GM19239 (cell line): ENCODE results near the gene MSH5.
"Not testable (repeated sequence)": the region's sequence is repeated elsewhere in the genome, so short reads cannot be mapped to it uniquely, and the experiment has no call there.

Experiments
- DNase-seq: peaks from one replicate; pipeline ENCODE4 v3.0.0; 2011; ENCODE audit warnings: low spot score; ENCODE audit not compliant: insufficient read length
- FAIRE-seq: peaks from 2 replicates; lab custom pipeline; 2011; peaks lifted over from hg19 to GRCh38; lab: Jason Lieb, UNC

MSH5 gene

DNA sequence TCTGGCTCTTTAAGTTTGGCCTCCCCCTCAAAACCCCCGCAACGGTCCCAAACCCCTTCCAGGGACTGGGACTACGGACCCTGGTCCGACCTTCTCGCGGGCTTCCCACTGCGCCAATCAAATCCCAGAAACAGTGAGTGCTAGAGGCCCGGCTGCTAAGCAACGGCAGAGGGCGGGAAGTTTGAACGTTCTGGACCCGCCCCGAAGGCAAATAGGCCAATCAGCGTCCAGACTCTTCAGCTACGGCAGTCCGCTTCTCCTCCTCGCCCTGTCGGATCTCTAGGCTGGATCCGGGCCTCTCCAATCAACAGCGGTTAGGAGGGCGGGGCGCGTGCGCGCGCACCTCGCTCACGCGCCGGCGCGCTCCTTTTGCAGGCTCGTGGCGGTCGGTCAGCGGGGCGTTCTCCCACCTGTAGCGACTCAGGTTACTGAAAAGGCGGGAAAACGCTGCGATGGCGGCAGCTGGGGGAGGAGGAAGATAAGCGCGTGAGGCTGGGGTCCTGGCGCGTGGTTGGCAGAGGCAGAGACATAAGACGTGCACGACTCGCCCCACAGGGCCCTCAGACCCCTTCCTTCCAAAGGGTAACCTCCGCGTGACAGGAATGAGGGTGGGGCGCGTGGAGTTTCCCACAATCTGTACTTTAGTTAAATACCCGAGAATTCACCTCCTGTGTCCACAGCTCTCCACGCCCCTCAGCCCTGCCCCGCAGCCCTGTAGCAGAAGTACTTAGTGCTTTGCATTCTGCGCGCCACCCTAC lies at the start of gene MSH5:
MSH5 (plus strand) TSS at position 367 of the 758 bp plus-strand sequence. CDS start 462 bp downstream, outside the sequence.
- FAIRE-seq (peak; percentile 96), DNase-seq (peak; percentile 83)

DNA sequence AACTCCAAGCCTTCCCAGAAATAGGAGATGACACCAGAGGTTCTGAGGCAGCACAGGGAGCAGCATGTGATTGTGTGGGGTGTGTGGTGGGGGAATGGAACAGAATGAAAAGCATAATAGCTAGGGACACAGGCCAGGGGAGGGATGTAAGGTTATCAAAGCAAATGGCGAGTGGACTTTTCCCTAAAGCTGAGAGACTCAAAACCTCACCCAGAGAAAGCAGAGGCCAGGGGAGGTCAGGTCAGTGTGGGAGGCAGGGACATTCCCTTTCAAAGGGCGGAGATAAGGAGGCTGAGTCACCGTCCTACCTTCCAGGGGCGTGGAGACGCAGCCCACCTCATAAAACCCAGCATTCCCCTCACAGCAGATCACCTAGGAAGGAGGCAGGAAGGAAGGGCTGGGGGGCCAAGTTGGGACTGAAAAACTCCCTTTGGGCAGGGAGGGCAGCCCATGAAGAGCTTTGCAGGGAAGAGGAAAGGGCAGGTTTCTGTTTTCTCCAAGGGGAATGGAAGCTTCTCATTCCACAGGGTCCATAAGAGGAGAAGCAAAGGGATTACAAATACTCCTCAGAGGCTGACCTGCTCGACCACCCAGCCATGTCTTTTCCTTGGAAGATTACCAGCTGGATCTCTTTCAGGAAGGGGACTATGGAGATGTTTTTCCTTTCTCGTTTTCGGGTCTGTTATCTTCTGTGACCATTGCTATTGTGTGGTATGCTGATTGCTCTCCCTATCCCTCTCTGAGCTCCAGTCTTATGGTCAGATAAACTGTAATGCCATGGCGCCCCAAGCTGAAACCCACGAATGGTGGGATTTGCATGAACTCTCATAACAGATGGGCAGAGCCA lies 49.4 kb upstream of the MSH5 start:
- no peak for FAIRE-seq
- no peak for DNase-seq

DNA sequence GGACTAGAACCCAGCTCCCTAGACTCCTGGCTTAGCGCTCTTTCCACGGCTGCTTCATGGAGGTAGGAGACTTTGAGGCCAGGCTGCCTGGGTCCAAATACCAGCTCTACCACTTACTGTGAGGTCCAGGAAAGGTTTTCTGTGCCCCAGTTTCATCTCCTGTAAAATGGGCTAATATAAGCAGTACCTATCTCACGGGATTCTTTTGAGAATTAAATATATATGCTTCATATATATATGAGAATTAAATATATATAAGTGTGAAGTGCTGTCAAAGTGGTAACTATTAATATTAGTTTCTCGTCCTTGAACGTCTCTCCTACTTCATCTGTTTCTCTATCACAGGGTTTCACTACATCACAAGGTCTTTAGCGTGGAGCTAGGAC lies 48.7 kb upstream of the MSH5 start:
- FAIRE-seq = no peak
- DNase-seq = no peak

DNA sequence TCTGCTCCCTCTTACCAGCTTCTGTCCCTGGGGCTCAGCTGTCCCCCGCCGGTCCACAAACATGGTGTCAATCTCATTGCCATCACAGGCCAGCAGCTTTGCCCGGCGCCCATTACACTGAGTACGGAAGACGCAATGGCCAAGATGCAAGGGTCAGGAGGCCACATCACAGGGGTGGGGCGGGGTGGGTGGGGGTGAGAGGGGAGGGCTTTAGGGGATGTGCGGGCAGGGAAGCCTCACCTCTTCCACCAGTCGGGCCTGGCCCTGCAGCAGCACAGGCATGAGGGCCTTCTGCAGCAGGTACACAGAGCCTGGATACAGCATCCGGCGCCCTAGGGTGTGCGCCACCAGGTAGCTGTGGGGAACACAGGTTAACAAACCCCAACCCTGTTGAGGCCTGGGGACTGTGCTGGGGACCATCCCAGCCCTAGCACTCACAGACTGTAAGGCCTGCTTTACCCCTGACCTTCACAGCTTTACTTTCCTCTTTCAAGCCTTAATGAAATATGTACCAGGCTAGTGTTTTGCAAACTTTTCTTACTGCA lies 48.2 kb upstream of the MSH5 start:
- FAIRE-seq (no peak), DNase-seq (no peak)

DNA sequence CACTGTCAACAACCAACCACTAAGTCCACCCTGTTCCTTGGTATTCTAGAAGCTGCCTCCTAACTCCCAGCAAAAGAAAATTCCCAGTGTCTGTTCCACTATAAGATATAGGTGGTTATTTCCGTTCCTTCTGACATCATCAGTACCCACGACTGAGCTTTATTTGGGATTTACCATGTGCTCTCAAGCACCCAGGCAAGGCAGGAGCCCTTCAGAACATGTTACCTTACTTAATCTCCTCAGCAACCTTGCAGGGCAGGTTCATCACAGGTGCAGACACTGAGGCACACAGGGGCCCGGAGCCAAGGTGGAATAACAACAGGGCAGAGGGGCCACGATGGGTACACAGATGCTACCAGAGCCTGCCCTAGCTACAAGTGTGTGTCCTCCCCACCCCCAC lies 47.5 kb upstream of the MSH5 start:
- FAIRE-seq (no peak), DNase-seq (no peak)

DNA sequence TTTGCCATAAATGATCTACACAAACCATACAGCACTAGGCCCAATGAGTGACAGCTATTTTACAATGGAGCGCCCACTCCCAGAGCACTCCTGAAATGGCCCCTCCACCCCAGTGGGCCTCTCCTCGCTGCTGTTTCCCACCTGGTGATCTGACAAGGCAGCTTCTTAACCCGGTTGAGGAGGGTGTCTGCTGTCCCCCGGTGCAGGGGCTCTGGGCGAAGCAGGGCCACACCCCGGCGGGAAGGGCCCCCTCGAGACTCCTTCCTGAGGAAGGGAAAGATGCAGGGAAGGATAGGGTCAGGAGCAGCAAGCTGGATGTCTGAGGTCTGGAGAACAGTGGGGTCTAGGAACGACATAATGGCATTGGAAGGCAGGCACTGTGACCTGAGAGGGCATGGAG lies 46.9 kb upstream of the MSH5 start:
- FAIRE-seq (no peak), DNase-seq (no peak)

DNA sequence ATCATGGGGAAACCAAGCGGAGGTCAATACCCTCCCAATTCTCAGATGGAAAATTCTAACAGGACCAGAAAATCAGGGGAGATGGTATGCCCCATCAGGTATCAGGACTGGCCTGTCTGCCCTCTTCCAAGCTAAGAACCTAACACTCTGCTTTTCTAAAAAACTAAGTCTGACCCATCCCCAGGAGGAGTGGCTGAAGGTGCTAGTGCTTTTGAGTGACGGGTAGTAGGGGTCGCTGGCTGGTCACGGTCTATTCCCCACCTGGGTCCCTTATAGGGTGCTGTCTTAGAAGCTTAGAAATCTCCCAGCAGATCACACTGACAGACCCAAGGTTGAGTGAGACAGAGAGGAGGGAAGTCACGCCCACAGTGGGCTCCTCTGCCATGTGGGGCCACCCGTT lies 46.3 kb upstream of the MSH5 start:
- FAIRE-seq (no peak), DNase-seq (no peak)

DNA sequence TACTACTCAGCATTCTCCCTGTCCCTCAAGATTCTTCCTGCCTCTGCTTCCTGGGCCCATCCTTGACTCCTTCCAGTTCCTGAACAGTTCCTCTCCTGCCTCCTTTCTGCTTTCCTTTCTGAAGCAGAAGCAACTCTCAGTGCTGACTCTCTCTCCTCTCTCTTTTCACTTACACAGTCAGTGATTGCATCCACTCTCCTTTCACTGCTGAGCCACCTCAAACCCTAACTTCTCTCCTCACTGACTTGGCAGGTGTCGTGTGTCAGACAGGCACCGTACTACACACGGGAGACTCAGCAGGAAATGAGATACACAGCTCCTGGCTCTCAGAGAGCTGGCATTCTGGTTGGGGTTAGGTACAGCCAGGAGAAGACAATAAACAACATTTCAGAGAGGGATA lies 42.2 kb upstream of the MSH5 start:
- DNase-seq (no peak), FAIRE-seq (no peak)

DNA sequence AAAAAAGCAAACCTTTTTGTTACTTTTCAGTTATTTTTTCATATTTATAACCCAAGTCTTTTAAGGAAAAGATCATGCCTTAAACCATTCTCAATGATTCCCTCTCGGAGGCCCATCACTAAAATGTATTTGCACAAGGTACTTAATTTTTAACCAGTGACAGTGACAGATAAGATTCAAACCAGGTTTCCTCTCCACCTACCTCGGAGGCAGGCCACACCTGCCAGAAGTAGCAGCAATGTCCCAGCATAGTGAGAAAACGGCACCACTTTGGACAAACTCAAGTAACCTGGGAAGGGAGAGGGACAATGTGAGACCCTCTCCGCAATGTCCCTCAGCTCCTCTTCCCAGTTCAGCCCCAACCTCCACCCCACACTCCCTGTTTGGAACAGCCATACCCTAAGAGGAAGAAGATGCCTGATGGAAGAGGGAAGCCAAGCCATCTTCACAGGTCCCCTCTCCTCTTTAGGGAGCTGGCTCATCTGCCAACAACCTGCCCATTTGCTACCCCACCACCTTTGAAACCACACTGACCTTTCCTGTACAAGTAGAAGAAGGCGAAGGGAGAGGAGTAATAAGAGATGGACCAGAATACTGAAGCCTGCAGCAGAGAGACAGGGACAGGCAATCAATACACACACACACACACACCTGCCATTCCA lies 38.9 kb upstream of the MSH5 start:
- no peak for DNase-seq
- FAIRE-seq = no peak

DNA sequence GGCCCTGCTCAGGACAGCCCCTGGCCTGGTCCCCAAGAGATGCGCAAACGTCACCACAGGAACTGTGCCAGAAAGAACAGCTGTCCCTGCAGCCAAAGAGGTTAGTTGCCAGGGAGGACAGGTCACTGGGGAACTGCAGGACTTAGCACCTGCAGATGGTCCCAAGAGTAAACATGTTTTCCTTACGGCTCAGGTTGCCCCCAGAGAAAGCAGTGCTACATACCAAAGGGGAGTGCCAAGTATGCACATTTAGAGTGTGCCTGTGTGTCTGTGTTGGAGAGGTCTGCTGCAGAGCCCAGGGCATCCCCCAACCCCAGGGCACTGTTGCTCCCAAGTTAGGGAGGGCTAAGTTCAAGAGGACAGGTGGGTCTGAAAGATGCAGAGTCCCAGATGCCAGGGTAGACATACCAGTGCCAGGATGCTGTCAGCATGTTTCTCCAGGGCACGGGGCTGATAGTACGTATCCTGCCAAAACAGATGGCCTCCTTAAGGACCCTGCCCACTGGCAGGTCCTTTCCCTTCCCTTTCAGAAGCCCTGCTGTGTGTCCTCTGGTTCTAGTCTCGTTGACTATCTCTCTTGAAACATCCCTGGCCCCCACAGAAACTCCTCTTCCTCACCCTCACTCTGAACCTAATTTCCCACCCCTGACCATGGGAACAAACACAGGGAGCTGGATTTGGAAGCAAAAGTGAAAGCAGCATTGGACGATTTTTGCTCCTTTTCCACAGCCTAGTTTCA lies 38.0 kb upstream of the MSH5 start:
- FAIRE-seq = peak; percentile 31
- no peak for DNase-seq

DNA sequence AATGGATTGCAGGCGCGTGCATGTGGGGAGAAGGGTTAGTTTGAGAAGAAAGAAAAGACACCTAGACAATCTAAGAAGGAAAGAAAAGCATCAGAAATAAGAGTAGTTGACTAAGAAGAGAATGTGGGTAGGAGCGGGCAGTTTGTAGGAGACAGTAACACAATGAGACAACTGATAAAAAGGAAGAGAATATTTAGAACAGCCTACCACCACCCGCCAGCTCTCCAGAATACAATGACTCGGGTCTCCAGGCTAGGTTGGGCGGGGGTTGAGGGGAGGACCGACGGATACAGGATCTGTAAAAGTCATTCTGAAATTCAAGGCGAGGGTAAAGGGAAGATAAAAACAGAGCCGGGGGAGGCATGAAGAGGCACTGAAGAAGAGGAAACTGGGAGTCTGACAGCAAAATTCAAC lies 37.4 kb upstream of the MSH5 start:
- FAIRE-seq (peak; percentile 4), DNase-seq (no peak)

DNA sequence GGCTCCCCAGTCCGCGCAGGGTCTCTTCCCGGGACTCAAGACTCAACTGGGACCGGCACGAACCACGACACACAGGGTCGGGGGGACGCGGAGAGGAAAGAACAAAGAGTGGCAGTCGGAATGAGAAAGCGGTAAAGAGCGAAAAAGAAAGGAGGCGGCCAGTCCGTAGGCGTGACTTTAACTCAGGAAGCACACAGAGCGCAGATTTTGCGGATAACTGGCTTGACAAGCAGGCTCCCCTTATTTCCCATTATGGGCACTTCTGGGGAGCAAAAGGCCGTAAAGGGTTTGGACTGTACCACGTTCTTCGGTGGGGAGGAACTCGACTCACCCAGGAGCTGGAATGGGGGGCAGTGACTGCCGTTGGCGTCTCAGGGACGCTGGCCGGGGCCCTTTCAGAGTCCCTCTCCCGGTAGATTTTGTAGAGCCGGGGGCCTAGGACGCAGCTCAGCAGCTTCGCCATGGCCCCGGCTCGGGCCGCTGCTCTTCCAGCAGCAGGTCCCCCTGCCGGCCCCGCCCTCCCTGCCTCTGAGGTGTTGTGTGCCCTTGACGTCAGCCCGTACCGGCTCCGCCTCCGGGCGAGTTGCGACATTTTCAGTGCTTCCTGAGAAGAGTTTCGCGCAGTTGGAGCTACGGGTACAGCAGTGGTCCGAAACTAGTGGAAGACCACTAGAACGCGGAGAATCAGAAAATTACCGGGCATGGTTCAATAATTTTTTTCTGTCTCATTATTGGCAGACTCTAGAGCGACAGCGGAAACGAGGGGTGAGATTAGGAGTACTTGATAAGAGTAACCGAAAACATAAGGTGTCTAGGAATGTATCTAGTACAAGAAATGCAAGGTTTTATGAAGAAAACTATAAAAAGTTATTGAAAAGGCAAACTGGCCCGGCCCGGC lies 36.7 kb upstream of the MSH5 start, which contains the start of gene ABHD16A:
ABHD16A (minus strand) TSS at position 506 of the 898 bp plus-strand sequence; CDS start at position 463, 43 bp downstream.
- peak; percentile 97 for DNase-seq
- peak; percentile 97 for FAIRE-seq

DNA sequence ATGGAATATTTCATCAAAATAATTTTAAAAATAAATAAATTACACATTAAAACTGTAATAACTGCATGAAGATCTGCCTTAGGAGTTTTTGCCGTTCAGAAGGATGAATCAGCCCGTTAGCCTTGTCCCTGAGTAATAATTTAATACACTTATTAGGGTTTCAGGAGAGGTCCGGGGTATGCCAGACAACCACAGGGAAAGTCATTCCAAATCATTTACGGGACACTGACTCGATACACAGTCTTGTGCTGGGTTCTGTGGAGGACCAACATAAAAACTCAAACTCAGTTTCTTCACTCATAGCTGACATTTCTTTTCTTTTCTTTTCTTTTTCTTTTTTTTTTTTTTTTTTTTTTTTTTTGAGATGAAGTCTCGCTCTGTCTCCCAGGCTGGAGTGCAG lies 33.9 kb upstream of the MSH5 start:
- FAIRE-seq (no peak), DNase-seq (no peak)

DNA sequence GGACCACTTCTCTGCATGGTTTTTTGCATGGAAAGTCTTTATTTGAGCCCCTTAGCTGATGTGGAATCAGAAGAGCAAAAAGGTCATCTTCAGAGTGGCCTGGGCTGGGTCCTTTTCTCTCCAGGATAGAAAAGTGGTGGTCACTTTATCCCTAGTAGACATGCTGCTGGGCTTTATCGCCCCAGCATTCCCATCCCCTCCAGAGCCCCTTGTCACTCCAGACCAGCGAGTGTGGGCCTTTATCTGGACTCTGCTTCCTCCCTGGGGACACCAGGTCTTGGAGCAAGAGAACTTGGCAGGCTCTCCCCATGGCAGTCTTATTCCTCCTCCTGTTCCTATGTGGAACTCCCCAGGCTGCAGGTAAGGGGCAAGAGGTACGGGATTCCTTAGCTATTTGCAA lies 33.2 kb upstream of the MSH5 start, which contains the start of gene LY6G6F:
LY6G6F (plus strand) TSS at position 268 of the 400 bp plus-strand sequence; CDS start at position 309, 41 bp downstream.
- no peak for FAIRE-seq
- DNase-seq = no peak

DNA sequence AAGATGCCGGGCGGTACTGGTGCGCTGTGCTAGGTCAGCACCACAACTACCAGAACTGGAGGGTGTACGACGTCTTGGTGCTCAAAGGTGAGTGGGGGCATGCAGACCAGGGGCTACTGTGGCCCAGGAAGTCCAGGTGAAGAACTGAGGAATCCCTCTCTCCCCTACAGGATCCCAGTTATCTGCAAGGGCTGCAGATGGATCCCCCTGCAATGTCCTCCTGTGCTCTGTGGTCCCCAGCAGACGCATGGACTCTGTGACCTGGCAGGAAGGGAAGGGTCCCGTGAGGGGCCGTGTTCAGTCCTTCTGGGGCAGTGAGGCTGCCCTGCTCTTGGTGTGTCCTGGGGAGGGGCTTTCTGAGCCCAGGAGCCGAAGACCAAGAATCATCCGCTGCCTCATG lies 32.1 kb upstream of the MSH5 start:
- FAIRE-seq (no peak), DNase-seq (no peak)

DNA sequence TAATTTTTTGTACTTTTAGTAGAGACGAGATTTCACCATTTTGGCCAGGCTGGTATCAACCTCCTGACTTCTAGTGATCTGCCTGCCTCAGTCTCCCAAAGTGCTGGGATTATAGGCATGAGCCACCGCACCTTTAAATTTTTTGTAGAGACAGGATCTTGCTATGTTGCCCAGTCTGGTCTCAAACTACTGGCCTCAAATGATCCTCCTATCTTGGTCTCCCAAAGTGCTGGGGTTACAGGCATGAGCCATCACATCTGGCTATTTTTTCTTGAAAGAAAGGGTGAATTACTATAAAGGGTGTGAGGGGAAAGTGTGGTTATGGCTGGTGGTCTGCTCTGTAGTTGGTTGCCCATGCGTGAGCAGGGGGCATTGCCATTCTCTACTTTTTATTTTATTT lies 31.6 kb upstream of the MSH5 start:
- FAIRE-seq (no peak), DNase-seq (no peak)

DNA sequence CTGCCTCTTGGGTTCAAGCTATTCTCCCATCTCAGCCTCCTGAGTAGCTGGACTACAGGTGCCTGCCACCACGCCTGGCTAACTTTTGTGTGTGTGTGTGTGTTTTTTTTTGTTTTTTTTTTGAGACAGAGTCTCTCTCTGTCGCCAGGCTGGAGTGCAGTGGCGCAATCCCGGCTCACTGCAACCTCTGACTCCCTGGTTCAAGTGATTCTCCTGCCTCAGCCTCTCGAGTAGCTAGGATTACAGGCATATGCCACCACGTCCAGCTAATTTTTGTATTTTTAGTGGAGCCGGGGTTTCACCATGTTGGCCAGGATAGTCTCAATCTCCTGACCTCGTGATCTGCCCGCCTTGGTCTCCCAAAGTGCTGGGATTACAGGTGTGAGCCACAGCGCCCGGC lies 30.6 kb upstream of the MSH5 start:
- not testable (repeated sequence) for FAIRE-seq, DNase-seq

DNA sequence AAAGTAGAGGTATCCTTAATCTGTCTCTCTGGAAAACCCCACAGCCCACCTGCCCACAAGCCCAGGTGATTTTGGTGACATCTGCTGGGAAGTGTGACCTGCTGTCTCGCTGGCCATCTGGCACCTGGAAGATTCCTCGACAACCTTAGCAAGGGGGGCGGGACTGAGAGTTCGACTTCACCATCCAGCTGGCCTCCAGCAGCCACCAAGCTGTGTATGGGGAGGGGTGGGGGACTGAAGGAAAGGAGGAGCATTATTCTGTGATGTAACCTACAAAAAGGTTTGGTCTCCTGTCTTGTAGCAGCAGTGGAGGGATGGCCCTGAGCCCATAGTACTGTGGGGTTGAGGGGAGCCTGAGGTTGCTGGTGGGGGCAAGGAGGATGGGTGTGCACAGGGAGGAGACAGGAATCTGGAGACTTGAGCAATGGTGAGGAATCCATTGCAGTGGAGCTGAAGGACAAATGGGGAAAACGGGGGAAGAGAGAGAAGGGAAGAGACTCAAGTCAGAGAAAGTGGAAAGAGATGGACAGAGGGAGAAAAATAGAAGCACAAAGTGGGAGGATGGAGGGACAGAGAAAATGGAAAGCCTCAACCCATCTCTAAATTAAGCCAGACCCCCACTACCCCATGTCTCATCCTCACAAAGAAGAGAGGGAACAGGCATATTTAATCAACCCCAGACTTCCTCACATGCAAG lies 29.1 kb upstream of the MSH5 start:
- DNase-seq = no peak
- FAIRE-seq = no peak
